Gastroesophageal sphincter (tissue), 4 donors: ENCODE results near the gene PET100. TPM values are rescaled to one million over a fixed set of nuclear protein-coding genes. Genes with fewer than 3 reads are reported as not detected.

Source experiments
- ATAC-seq: fragments of 150-250 bp; one replicate; pipeline ENCODE4 v1.9.1; 2016; ENCODE audit warnings: mild to moderate bottlenecking, moderate library complexity
- H3K27ac ChIP-seq, 4 donors: fragments of 200-600 bp; sonication (generic) in 3 of 4; 1 replicate in 3 of 4; 2 replicates in 1 of 4; pipeline ENCODE4 v1.5.1; 2016 to 2019
- H3K27me3 ChIP-seq: fragments of 200-600 bp; sonication (generic); one replicate; pipeline ENCODE4 v1.5.1; 2019
- H3K36me3 ChIP-seq, 2 donors: fragments of 200-600 bp; sonication (generic); one replicate each; pipeline ENCODE4 v1.5.1; 2019; ENCODE audit warnings: control low read depth in 1 of 2
- H3K4me1 ChIP-seq, 3 donors: fragments of 200-600 bp; sonication (generic); 1 replicate in 2 of 3; 2 replicates in 1 of 3; pipeline ENCODE4 v1.5.1; 2016 to 2019; ENCODE audit warnings: control low read depth in 2 of 3
- H3K4me3 ChIP-seq, 2 donors: fragments of 200-600 bp; sonication (generic); one replicate each; pipeline ENCODE4 v1.5.1; 2019; ENCODE audit warnings: mild to moderate bottlenecking in 1 of 2, moderate library complexity in 1 of 2
- H3K9me3 ChIP-seq, 3 donors: fragments of 200-600 bp; sonication (generic); one replicate each; pipeline ENCODE4 v1.5.1; 2017 to 2019; ENCODE audit warnings: control low read depth in 2 of 3
- CTCF ChIP-seq, 4 experiments: fragments of 200-600 bp in 2 of 4; fragments of 450-650 bp in 2 of 4; sonication (generic) in 1 of 4; IDR thresholded peaks; one replicate each; pipeline ENCODE4 v1.5.1; 2017 to 2019; ENCODE audit warnings: antibody characterized with exemption in 4 of 4, mild to moderate bottlenecking in 2 of 4, moderate library complexity in 2 of 4
- EP300 ChIP-seq: sonication (generic); formaldehyde crosslinking; IDR thresholded peaks from one replicate; pipeline ENCODE4 v1.6.1; 2017; ENCODE audit warnings: antibody characterized with exemption, mild to moderate bottlenecking
- POLR2A ChIP-seq, 2 donors: fragments of 450-650 bp; IDR thresholded peaks; one replicate each; pipeline ENCODE4 v1.6.1; 2017; ENCODE audit warnings: antibody characterized with exemption in 2 of 2, mild to moderate bottlenecking in 2 of 2, moderate library complexity in 1 of 2
- POLR2AphosphoS5 ChIP-seq: sonication (generic); formaldehyde crosslinking; IDR thresholded peaks from one replicate; pipeline ENCODE4 v1.6.1; 2017; ENCODE audit warnings: antibody characterized with exemption
- WGBS, 2 donors: methylation state at CpG; one replicate each; pipeline ENCODE4 v1.1.5; 2018; ENCODE audit warnings: low coverage in 1 of 2; 5-methylcytosine and 5-hydroxymethylcytosine counted together
- total RNA-seq, 4 donors: library from RNA; depleted of rRNA; stranded (reverse); fragments of >200 nt; gene quantifications; one replicate each; pipeline ENCODE4 v1.1.0, GENCODE V29; 2016

The PET100 gene
- total RNA-seq, 4 donors from 2014 or later: 12.0 to 26.8 (median 17.8) TPM

GRCh38 chr19:7648265-7649014 lies 18.8 kb downstream of the PET100 start:
- WGBS, 2 donors: 86 to 91% methylated on average over 9 of the region's 15 CpGs
- H3K4me3 ChIP-seq: no peak overlapping the region
- H3K4me1 ChIP-seq: peaks cover 0 to 9% (median 0%) of the 10 kb centered on the region in 3 donors
- no peaks in the 10 kb centered on the region for H3K9me3 ChIP-seq
- H3K27me3 ChIP-seq: peaks cover 81% of the 10 kb centered on the region
- no peaks in the 10 kb centered on the region for H3K36me3 ChIP-seq
- no peak overlapping the region for H3K27ac ChIP-seq
- no peak for ATAC-seq
- no peak for TF ChIP-seq POLR2AphosphoS5
- no peak for TF ChIP-seq CTCF (IDR thresholded peaks at IDR 0.05)
- no peak for TF ChIP-seq EP300
- no peak for TF ChIP-seq POLR2A (IDR thresholded peaks at IDR 0.05)

- TF ChIP-seq POLR2A (IDR thresholded peaks at IDR 0.05) (no peak), CTCF (IDR thresholded peaks at IDR 0.05) (no peak), EP300 (no peak), POLR2AphosphoS5 (no peak)
- Histone ChIP-seq H3K27me3 (peaks cover 64% of the 10 kb centered on the region), H3K9me3 (no peaks in the 10 kb centered on the region), H3K4me3 (no peak overlapping the region), H3K36me3 (no peaks in the 10 kb centered on the region), H3K27ac (no peak overlapping the region), H3K4me1 (peaks cover 0 to 9% (median 0%) of the 10 kb centered on the region in 3 donors)
- 8 to 50% methylated on average over 1 to 2 of the region's 2 CpGs for WGBS, 2 donors
- ATAC-seq: no peak
These were observed 20.6 kb downstream of the PET100 start for GRCh38 chr19:7650148-7650547.

- Histone ChIP-seq H3K36me3 (no peaks in the 10 kb centered on the region), H3K9me3 (no peaks in the 10 kb centered on the region), H3K4me1 (peaks cover 0 to 9% (median 0%) of the 10 kb centered on the region in 3 donors), H3K4me3 (peak overlapping the region in 1 of 2 donors; percentile 18), H3K27ac (no peak overlapping the region), H3K27me3 (peaks cover 44% of the 10 kb centered on the region)
- peak; percentile 90 for ATAC-seq
- TF ChIP-seq POLR2AphosphoS5 (no peak), CTCF (IDR thresholded peaks at IDR 0.05) (peak in 3 of 4 experiments; percentile 90 to 96 (median 93)), EP300 (no peak), POLR2A (IDR thresholded peaks at IDR 0.05) (no peak)
- 0 to 3% methylated on average over 6 to 28 of the region's 28 CpGs for WGBS, 2 donors
These were observed 22.6 kb downstream of the PET100 start for GRCh38 chr19:7652061-7652641.

- ATAC-seq: no peak
- no peak for TF ChIP-seq CTCF (IDR thresholded peaks at IDR 0.05)
- TF ChIP-seq POLR2A (IDR thresholded peaks at IDR 0.05): no peak
- no peak for TF ChIP-seq EP300
- TF ChIP-seq POLR2AphosphoS5: no peak
- Histone ChIP-seq H3K27ac (no peak overlapping the region), H3K27me3 (peaks cover 39% of the 10 kb centered on the region), H3K9me3 (no peaks in the 10 kb centered on the region), H3K36me3 (no peaks in the 10 kb centered on the region), H3K4me1 (peaks cover 0 to 9% (median 0%) of the 10 kb centered on the region in 3 donors), H3K4me3 (no peak overlapping the region)
- WGBS, 2 donors: 40 to 50% methylated on average over 8 of the region's 8 CpGs
These were observed 24.8 kb downstream of the PET100 start for GRCh38 chr19:7654401-7654800.

- H3K27me3 ChIP-seq: peaks cover 39% of the 10 kb centered on the region
- no peak for ATAC-seq
- H3K4me3 ChIP-seq: no peak overlapping the region
- no peaks in the 10 kb centered on the region for H3K9me3 ChIP-seq
- TF ChIP-seq CTCF (IDR thresholded peaks at IDR 0.05) (no peak), POLR2A (IDR thresholded peaks at IDR 0.05) (no peak), EP300 (no peak)
- H3K4me1 ChIP-seq: peaks cover 0 to 9% (median 0%) of the 10 kb centered on the region in 3 donors
- WGBS, 2 donors: 65 to 73% methylated on average over 7 to 8 of the region's 8 CpGs
- H3K27ac ChIP-seq: no peak overlapping the region
- H3K36me3 ChIP-seq: no peaks in the 10 kb centered on the region
These were observed 26.0 kb downstream of the PET100 start for GRCh38 chr19:7655581-7655980.
